WTC11 (cell line): Measurements from ENCODE around the gene SETD1A. TPM values are rescaled to one million over a fixed set of nuclear protein-coding genes. Genes with fewer than 3 reads are reported as not detected.

Experiments
- ATAC-seq: fragments of 200-7000 bp; cut with Tn5 transposase; 2 replicates; pipeline ENCODE4 v1.10.0; 2021; ENCODE audit warnings: mild to moderate bottlenecking, moderate library complexity
- CTCF ChIA-PET: fragments of 300-600 bp; sonication (Branson Sonifier 250); formaldehyde crosslinking; loops from one replicate; lab custom pipeline; 2021; ENCODE audit warnings: antibody characterized with exemption; lab: Charles Lee
- POLR2A ChIA-PET: fragments of 350-600 bp; sonication (Branson Sonifier 250); formaldehyde crosslinking; loops from one replicate; lab custom pipeline; 2021; ENCODE audit warnings: antibody characterized with exemption; lab: Charles Lee
- DNase-seq: peaks from one replicate; pipeline ENCODE4 v3.0.0; 2021; ENCODE audit warnings: low spot score
- H3K27ac Mint-ChIP-seq: 2 replicates; pipeline ENCODE4 v1.8.0; 2021; ENCODE audit warnings: mixed read lengths
- H3K27me3 Mint-ChIP-seq: 2 replicates; pipeline ENCODE4 v1.8.0; 2021; ENCODE audit warnings: low read depth, mild to moderate bottlenecking, moderate library complexity, mixed read lengths
- H3K36me3 Mint-ChIP-seq: 2 replicates; pipeline ENCODE4 v1.8.0; 2021; ENCODE audit warnings: mixed read lengths
- H3K4me1 Mint-ChIP-seq: 2 replicates; pipeline ENCODE4 v1.8.0; 2022; ENCODE audit warnings: mixed read lengths
- H3K4me3 Mint-ChIP-seq: 2 replicates; pipeline ENCODE4 v1.8.0; 2021; ENCODE audit warnings: mild to moderate bottlenecking, moderate library complexity, mixed read lengths
- H3K9me3 Mint-ChIP-seq: 2 replicates; pipeline ENCODE4 v1.8.0; 2021; ENCODE audit warnings: mixed read lengths
- E2F4 ChIP-seq: sonication (generic); formaldehyde crosslinking; IDR thresholded peaks from 2 replicates; pipeline ENCODE4 v1.8.1; 2022; ENCODE audit warnings: low read depth, mild to moderate bottlenecking, moderate library complexity, missing genetic modification reagents, borderline replicate concordance
- FOXK1 ChIP-seq: sonication (generic); formaldehyde crosslinking; IDR thresholded peaks from 2 replicates; pipeline ENCODE4 v1.8.0; 2022; ENCODE audit warnings: mild to moderate bottlenecking, moderate library complexity, missing genetic modification reagents
- GABPB1 ChIP-seq: sonication (generic); formaldehyde crosslinking; IDR thresholded peaks from 2 replicates; pipeline ENCODE4 v1.8.1; 2023; ENCODE audit warnings: mild to moderate bottlenecking, missing genetic modification reagents
- GRHL2 ChIP-seq: fragments of 250-450 bp; sonication (Bioruptor Pico); IDR thresholded peaks from 2 replicates; pipeline ENCODE4 v1.8.0; 2022; ENCODE audit warnings: mild to moderate bottlenecking, moderate library complexity; ENCODE audit not compliant: insufficient replicate concordance, severe bottlenecking
- KAT7 ChIP-seq: sonication (generic); formaldehyde crosslinking; IDR thresholded peaks from 2 replicates; pipeline ENCODE4 v1.8.1; 2023; ENCODE audit warnings: missing genetic modification reagents, mild to moderate bottlenecking, borderline replicate concordance
- MAX ChIP-seq: sonication (generic); formaldehyde crosslinking; IDR thresholded peaks from 2 replicates; pipeline ENCODE4 v1.8.0; 2022; ENCODE audit warnings: mild to moderate bottlenecking, missing genetic modification reagents
- NFE2L1 ChIP-seq: sonication (generic); formaldehyde crosslinking; IDR thresholded peaks from 2 replicates; pipeline ENCODE4 v1.8.1; 2023; ENCODE audit warnings: missing genetic modification reagents
- OVOL2 ChIP-seq: fragments of 250-450 bp; sonication (Bioruptor Pico); IDR thresholded peaks from 2 replicates; pipeline ENCODE4 v1.9.0; 2021; ENCODE audit warnings: mild to moderate bottlenecking, borderline replicate concordance
- ZNF121 ChIP-seq: sonication (generic); formaldehyde crosslinking; IDR thresholded peaks from 2 replicates; pipeline ENCODE4 v1.8.0; 2023; ENCODE audit warnings: missing genetic modification reagents
- ZNF281 ChIP-seq: sonication (generic); formaldehyde crosslinking; IDR thresholded peaks from 2 replicates; pipeline ENCODE4 v1.8.0; 2023; ENCODE audit warnings: mild to moderate bottlenecking, missing genetic modification reagents
- ZNF396 ChIP-seq: fragments of 250-450 bp; sonication (Bioruptor Pico); IDR thresholded peaks from 2 replicates; pipeline ENCODE4 v1.8.0; 2021; ENCODE audit warnings: mild to moderate bottlenecking, moderate library complexity, borderline replicate concordance
- ZNF416 ChIP-seq: fragments of 250-450 bp; sonication (Bioruptor Pico); IDR thresholded peaks from 2 replicates; pipeline ENCODE4 v1.9.0; 2021; ENCODE audit warnings: mild to moderate bottlenecking, inconsistent platforms
- ZNF512 ChIP-seq: sonication (generic); formaldehyde crosslinking; IDR thresholded peaks from 2 replicates; pipeline ENCODE4 v1.8.1; 2022; ENCODE audit warnings: missing genetic modification reagents, borderline replicate concordance
- ZNF532 ChIP-seq: fragments of 250-450 bp; sonication (Bioruptor Pico); IDR thresholded peaks from 2 replicates; pipeline ENCODE4 v1.9.0; 2021; ENCODE audit warnings: mild to moderate bottlenecking, borderline replicate concordance
- ZNF671 ChIP-seq: fragments of 250-450 bp; sonication (Bioruptor Pico); IDR thresholded peaks from 2 replicates; pipeline ENCODE4 v1.8.0; 2021; ENCODE audit warnings: mild to moderate bottlenecking
- total RNA-seq: library from RNA; stranded (reverse); gene quantifications from 3 replicates; pipeline ENCODE4 v1.2.3, GENCODE V29; 2021
- TF ChIP-seq, protein P1 (sequence below): sonication (generic); formaldehyde crosslinking; IDR thresholded peaks from 2 replicates; pipeline ENCODE4 v1.8.0; 2022; ENCODE audit warnings: mild to moderate bottlenecking, missing genetic modification reagents

Gene SETD1A
- total RNA-seq, 1 experiment from 2014 or later = 31.1 TPM

- peak; percentile 56; the same call in 1 of the 2 replicates for TF ChIP-seq ZNF281 (CRISPR knock-in tag)
- TF ChIP-seq GABPB1 (CRISPR knock-in tag) = 0 out of 2 replicates have a peak, but pooled peaks have one; percentile 35
- no peak for TF ChIP-seq ZNF396
Measured at GRCh38 chr16:30984669-30985400, 27.3 kb downstream of the SETD1A start, which contains the start of gene HSD3B7 (continued).

GRCh38 chr16:30985401-30986128 lies 28.0 kb downstream of the SETD1A start:
- Mint-ChIP-seq H3K4me1 (peaks cover 6% of the 10 kb centered on the region), H3K27me3 (no peaks in the 10 kb centered on the region), H3K4me3 (peak overlapping the region; percentile 61), H3K36me3 (peaks cover 9% of the 10 kb centered on the region), H3K9me3 (no peaks in the 10 kb centered on the region)
- CTCF ChIA-PET = interaction anchor here (0.5 to 5.1 kb wide), 52 partner anchors 10 to 955 kb away, joined by 3 to 83 read pairs (median 8); partner anchors contain the start of genes ARMC5, BCKDK, KAT8 and PRSS8
- TF ChIP-seq OVOL2 (CRISPR knock-in tag) (no peak), GRHL2 (CRISPR knock-in tag) (no peak), FOXK1 (0 out of 2 replicates have a peak, but pooled peaks have one; percentile 14), MAX (CRISPR knock-in tag) (peak; percentile 60; the same call in 1 of the 2 replicates), ZNF121 (CRISPR knock-in tag) (peak; percentile 62; the same call in 1 of the 2 replicates), E2F4 (peak; percentile 67; the same call in 1 of the 2 replicates), NFE2L1 (peak; percentile 23; the same call in 1 of the 2 replicates)
- TF ChIP-seq, all 79 proteins: peak for 5
- 0 out of 2 replicates have a peak overlapping the region, but pooled peaks have one; percentile 27 for H3K27ac Mint-ChIP-seq
- POLR2A ChIA-PET = interaction anchor here (0.5 to 1.8 kb wide), 8 partner anchors 12 to 291 kb away, joined by 3 to 6 read pairs (median 5); partner anchors contain the start of genes SETD1A, ZNF646 and ZNF668
- peak; percentile 74 for DNase-seq
- peak; percentile 62 for ATAC-seq

DNA sequence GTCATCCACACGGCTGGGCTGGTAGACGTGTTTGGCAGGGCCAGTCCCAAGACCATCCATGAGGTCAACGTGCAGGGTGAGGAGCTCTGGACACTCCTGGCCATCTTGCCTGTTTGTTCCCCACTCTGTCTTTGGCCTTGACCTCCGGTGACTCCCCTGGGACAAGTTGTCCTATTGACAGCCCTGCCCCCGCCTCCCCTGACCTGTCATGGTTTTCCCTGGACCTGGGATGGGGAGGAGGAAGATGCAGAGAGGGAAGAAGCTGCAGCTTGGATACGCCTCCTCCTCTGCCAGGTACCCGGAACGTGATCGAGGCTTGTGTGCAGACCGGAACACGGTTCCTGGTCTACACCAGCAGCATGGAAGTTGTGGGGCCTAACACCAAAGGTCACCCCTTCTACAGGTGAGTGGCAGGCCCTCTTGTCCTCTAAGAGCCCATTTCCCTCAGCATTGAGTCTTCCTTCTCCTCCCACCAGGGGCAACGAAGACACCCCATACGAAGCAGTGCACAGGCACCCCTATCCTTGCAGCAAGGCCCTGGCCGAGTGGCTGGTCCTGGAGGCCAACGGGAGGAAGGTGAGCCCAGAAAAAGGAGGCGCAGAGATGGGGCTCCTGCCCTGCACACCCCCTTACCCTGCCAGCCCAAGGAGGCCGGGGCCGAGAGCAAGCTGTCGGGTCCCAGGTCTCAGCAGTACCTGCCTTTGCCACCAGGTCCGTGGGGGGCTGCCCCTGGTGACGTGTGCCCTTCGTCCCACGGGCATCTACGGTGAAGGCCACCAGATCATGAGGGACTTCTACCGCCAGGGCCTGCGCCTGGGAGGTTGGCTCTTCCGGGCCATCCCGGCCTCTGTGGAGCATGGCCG lies 28.8 kb downstream of the SETD1A start:
- CTCF ChIA-PET = interaction anchor here (0.5 to 5.1 kb wide), 28 partner anchors 10 to 495 kb away, joined by 3 to 83 read pairs (median 10); partner anchors contain the start of genes ARMC5, KAT8, PYDC1 and ZNF646
- Mint-ChIP-seq H3K36me3 (peaks cover 6% of the 10 kb centered on the region), H3K27me3 (no peaks in the 10 kb centered on the region), H3K4me3 (no peak overlapping the region), H3K27ac (no peak overlapping the region), H3K9me3 (no peaks in the 10 kb centered on the region), H3K4me1 (peaks cover 6% of the 10 kb centered on the region)
- ATAC-seq = no peak
- POLR2A ChIA-PET = interaction anchor here (0.8 to 1.8 kb wide), 4 partner anchors 11 to 56 kb away, joined by 3 to 6 read pairs (median 4); partner anchors contain the start of gene SETD1A
- DNase-seq = no peak
- TF ChIP-seq ZNF512 (CRISPR knock-in tag) (no peak), ZNF671 (CRISPR knock-in tag) (no peak), FOXK1 (no peak), ZNF416 (no peak), GRHL2 (CRISPR knock-in tag) (no peak), KAT7 (CRISPR knock-in tag) (no peak), ZNF532 (CRISPR knock-in tag) (no peak)
- TF ChIP-seq, protein P1, sequence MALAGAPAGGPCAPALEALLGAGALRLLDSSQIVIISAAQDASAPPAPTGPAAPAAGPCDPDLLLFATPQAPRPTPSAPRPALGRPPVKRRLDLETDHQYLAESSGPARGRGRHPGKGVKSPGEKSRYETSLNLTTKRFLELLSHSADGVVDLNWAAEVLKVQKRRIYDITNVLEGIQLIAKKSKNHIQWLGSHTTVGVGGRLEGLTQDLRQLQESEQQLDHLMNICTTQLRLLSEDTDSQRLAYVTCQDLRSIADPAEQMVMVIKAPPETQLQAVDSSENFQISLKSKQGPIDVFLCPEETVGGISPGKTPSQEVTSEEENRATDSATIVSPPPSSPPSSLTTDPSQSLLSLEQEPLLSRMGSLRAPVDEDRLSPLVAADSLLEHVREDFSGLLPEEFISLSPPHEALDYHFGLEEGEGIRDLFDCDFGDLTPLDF (CRISPR knock-in tag) = no peak
